ENCODE data around the gene AFF3. TPM values are rescaled to one million over a fixed set of nuclear protein-coding genes. Genes with fewer than 3 reads are reported as not detected.

The AFF3 gene
- total and polyA plus RNA-seq, 12 donors: 1.1 to 7.5 (median 3.9) TPM

DNA sequence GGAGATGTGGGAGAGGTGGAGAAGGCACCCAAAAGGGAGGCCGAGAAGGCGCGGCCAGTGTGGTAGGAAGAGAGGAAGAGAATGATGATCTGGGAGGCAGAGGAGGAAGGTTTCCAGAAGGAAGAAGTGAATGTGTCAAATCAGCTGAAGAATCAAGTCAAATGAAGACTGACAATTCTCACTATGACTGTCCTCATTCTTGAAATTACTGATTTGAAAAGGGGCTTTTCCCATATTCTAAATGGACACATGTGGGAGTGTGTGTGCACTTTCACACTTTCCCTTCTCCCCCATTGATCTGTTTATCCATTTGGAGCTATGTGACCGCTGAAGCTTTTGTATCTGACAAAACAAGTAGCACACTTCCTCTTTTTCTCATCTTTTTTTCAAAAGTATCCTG lies 6.1 kb downstream of the AFF3 start:
- DNase-seq: no peak
- intact Hi-C loops (cut with DNase I): no loop called here
- no peak overlapping the region for H3K27ac ChIP-seq
- 84 to 94% (median 88%) methylated on average over 4 of the region's 4 CpGs for WGBS, 4 donors
- H3K27me3 ChIP-seq: no peaks in the 10 kb centered on the region
- no peaks in the 10 kb centered on the region for H3K36me3 ChIP-seq (replicated peaks in 1 of 2)
- no peaks in the 10 kb centered on the region for H3K4me1 ChIP-seq (replicated peaks in 1 of 2)
- H3K4me3 ChIP-seq: no peak overlapping the region
- no peaks in the 10 kb centered on the region for H3K9me3 ChIP-seq (replicated peaks in 1 of 3)
- TF ChIP-seq POLR2A (IDR thresholded peaks at IDR 0.05) (no peak), CTCF (IDR thresholded peaks at IDR 0.05) (no peak)

GRCh38 chr2:100135415-100135814 lies 7.0 kb downstream of the AFF3 start:
- H3K27me3 ChIP-seq: no peaks in the 10 kb centered on the region
- intact Hi-C loops (cut with DNase I): no loop called here
- DNase-seq: no peak
- H3K9me3 ChIP-seq (replicated peaks in 1 of 3): no peaks in the 10 kb centered on the region
- H3K4me3 ChIP-seq: no peak overlapping the region
- no peaks in the 10 kb centered on the region for H3K36me3 ChIP-seq (replicated peaks in 1 of 2)
- WGBS, 4 donors: 91 to 96% (median 95%) methylated on average over 5 of the region's 5 CpGs
- no peak for TF ChIP-seq CTCF (IDR thresholded peaks at IDR 0.05)
- TF ChIP-seq POLR2A (IDR thresholded peaks at IDR 0.05): no peak
- H3K4me1 ChIP-seq (replicated peaks in 1 of 2): no peaks in the 10 kb centered on the region
- no peak overlapping the region for H3K27ac ChIP-seq

GRCh38 chr2:100130595-100131391 lies 11.6 kb downstream of the AFF3 start:
- Histone ChIP-seq H3K4me1 (replicated peaks in 1 of 2) (no peaks in the 10 kb centered on the region), H3K4me3 (no peak overlapping the region), H3K9me3 (replicated peaks in 1 of 3) (no peaks in the 10 kb centered on the region), H3K27me3 (no peaks in the 10 kb centered on the region), H3K36me3 (replicated peaks in 1 of 2) (no peaks in the 10 kb centered on the region), H3K27ac (no peak overlapping the region)
- DNase-seq: no peak
- intact Hi-C loops (cut with DNase I): no loop called here
- 72 to 82% (median 79%) methylated on average over 4 to 5 of the region's 5 CpGs for WGBS, 4 donors
- TF ChIP-seq POLR2A (IDR thresholded peaks at IDR 0.05): no peak
- no peak for TF ChIP-seq CTCF (IDR thresholded peaks at IDR 0.05)

DNA sequence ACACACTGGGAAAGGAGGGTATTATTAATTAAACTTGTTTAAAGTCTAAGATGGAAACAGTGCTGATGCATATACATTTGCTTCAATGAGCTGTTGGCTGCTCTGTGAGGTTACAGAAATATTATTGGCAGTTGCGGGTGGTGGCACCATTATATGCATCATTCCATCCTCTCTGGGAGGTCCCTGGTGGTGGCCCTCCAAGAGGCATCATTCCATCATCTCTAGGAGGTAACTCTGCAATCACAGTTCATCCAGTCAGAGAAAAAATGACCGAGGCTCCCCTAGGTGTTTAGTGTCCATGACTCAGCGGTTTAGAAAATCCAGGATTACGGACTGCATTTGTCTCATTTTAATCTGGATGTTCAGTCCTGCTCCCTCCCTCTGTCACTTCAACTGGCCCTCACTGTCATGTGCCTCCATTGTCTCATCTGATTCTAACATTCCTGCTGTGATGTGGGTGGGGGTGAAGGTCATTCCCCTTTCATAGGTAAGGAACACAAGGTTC lies 15.4 kb downstream of the AFF3 start:
- Histone ChIP-seq H3K9me3 (replicated peaks in 1 of 3) (no peaks in the 10 kb centered on the region), H3K27me3 (no peaks in the 10 kb centered on the region), H3K4me1 (replicated peaks in 1 of 2) (no peaks in the 10 kb centered on the region), H3K4me3 (no peak overlapping the region), H3K27ac (no peak overlapping the region), H3K36me3 (replicated peaks in 1 of 2) (no peaks in the 10 kb centered on the region)
- intact Hi-C loops (cut with DNase I): no loop called here
- no peak for TF ChIP-seq CTCF (IDR thresholded peaks at IDR 0.05)
- TF ChIP-seq POLR2A (IDR thresholded peaks at IDR 0.05): no peak
- WGBS, 4 donors: 92 to 96% (median 93%) methylated on average over 4 of the region's 4 CpGs
- no peak for DNase-seq
